NCI-H1694 (cell line): ENCODE results near the gene PIGQ.

ENCODE experiments used
- DNase-seq: peaks from one replicate; lab custom pipeline; 2025; lab: John Stamatoyannopoulos, UW

Gene PIGQ

DNA sequence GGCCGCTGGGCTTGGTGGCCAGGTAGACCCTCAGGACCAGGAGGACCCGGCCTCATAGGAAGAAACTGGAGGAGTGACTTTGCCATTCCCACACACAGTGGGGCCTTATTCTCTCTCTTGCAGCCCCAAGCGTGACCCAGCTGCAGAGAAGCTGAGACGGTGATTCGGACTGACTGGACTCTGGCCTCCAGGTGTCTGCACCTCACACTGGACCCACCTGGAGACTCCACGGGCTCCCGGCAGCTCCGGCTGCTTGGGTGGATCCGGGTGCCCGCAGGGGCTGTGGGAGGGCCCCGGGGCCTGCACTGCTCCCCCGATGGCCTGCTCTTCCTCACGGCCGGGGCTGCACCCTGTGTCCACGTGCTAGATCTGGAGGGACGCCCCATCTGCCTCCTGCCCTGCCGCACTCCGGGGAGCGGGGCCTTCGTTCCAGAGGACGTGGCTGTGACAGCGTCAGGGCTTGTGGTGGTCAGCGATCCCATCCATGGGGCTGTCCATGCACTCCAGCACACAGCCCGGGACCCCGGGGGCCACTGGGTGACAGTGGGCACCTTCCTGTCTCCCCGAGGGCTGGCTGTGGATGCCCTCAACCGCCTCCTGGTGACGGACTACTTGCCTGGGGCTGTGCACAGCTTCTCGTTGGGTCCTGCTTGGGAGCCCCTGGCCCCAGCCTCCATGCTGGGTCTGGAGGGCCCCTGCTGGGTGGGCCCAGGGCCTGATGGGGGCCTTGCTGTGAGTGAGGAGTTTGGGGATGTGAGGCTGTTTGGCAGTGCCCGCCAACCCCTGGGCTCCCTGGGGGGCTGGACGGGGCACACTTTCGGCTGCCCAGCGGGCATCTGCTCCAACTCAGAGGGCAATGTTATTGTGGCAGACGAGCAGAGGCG is 2.2 kb upstream of the PIGQ start:
- no peak for DNase-seq

DNA sequence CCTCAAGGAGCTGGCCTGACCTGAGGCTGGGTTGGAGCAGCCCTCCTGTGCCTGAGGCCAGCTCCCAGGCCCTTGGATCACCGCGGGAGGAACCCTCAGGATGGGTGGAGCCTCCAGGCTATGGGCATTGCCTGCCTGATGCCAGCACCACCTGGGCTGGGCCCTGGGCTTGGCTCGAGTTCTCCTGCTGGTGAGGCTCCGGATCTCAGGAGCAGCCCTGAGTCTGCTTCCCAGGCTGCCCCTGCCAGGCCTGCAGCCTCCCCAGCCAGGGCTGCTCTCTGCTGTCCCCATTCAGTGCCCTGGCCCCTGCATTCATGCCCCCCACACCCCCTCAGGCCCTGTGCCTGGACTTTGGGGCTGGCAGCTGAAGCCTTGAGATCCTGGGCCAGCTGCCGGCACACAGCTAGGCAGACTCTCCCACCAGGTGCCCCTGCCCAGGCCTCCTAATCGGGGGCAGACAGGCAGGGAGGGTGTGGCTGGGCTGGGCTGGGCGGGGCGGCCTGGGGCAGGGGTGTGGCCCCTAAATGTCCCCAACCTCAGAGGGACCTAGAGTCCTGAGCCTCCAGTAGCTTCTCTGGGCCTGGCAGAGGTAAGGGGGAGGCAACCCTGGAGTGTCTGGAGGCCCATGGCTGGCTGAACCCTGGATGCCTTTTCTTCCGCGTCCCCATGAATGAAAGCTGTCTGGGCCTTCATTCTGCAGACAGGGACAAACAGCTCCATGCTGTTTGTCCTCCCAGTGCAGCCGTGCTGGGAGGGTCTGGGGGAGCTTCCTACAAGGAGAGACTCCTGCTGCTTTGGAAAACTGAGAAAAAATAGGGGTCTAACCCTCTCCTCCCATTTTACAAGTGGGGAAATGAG is 1.1 kb upstream of the PIGQ start:
- DNase-seq = no peak

DNA sequence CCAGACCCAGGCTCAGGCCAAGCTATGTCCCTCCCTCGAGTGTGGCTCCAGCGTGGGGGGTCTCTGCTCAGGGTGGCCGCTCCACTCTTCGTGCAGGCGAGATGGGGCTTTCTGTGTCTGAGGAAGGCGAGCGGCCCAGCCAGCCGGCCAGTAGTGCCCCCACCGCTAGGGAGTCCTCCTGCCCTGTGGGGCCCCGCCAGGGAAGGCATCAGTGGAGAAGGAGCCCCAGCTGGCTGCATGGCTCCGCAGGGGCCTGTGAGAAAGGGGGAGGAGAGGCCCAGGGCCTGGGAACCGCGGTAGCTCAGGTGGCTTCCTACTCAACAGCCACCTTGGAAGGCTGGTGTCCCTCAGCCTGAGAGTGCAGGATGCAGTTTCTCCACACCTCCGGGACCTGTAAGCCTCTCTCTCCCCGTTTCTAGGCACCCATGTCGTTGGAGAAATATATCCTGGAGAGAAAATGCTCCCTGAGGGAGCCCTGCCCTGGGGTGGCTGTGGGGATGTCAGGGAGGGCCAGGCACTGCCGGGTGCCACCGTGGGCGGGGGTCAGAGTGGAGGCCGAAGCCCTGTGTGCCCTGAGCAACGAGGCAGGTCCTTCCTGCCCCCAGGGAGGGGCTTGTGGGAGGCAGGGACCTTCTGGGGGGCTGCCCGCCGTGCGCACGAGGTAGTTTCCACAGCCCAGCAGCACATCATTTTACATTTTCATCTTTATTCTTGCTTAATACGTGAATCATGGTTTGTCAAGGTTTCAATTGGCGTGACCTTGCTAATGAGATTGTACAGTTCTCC is 3.3 kb downstream of the PIGQ start:
- no peak for DNase-seq

DNA sequence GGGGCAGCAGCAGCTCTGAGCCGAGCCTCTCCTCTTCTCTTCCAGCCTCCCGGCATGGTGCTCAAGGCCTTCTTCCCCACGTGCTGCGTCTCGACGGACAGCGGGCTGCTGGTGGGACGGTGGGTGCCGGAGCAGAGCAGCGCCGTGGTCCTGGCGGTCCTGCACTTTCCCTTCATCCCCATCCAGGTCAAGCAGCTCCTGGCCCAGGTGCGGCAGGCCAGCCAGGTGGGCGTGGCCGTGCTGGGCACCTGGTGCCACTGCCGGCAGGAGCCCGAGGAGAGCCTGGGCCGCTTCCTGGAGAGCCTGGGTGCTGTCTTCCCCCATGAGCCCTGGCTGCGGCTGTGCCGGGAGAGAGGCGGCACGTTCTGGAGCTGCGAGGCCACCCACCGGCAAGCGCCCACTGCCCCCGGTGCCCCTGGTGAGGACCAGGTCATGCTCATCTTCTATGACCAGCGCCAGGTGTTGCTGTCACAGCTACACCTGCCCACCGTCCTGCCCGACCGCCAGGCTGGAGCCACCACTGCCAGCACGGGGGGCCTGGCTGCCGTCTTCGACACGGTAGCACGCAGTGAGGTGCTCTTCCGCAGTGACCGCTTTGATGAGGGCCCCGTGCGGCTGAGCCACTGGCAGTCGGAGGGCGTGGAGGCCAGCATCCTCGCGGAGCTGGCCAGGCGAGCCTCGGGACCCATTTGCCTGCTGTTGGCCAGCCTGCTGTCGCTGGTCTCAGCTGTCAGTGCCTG is 4.4 kb downstream of the PIGQ start:
- DNase-seq = no peak

DNA sequence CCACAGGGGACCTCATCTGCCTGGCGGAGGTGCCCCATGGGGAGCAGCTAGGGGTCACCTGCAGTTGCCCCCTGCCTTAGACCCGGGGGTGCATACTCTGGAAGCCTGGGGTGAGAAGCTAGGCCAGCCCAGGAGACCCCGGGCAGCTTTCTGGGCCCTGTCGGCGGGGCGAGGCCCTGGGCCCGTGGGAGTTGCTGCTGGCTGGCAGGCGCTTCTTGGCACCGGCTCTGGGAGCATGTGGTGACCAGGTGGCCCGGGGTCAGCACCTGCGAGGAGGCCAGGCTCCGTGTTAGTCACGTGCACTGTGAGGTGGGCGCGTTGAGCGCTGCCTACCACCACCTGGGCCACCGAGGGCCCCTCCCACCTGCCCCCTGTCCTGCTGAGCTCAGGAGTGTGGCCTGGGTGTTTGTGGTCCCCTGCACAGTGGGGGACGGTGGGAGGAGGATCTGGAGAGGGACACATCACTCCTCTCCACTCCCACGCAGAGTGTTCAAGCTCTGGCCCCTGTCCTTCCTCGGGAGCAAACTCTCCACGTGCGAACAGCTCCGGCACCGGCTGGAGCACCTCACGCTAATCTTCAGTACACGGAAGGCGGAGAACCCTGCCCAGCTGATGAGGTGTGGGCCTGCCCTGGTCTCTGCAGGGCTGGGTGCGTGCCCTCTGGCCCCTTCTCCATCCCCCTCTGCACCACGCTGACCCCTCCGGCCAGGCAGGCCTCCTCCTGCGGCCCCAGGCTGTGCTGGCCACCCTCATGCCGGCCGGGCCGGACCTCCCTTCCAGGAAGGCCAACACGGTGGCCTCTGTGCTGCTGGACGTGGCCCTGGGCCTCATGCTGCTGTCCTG is 5.8 kb downstream of the PIGQ start:
- DNase-seq = no peak

DNA sequence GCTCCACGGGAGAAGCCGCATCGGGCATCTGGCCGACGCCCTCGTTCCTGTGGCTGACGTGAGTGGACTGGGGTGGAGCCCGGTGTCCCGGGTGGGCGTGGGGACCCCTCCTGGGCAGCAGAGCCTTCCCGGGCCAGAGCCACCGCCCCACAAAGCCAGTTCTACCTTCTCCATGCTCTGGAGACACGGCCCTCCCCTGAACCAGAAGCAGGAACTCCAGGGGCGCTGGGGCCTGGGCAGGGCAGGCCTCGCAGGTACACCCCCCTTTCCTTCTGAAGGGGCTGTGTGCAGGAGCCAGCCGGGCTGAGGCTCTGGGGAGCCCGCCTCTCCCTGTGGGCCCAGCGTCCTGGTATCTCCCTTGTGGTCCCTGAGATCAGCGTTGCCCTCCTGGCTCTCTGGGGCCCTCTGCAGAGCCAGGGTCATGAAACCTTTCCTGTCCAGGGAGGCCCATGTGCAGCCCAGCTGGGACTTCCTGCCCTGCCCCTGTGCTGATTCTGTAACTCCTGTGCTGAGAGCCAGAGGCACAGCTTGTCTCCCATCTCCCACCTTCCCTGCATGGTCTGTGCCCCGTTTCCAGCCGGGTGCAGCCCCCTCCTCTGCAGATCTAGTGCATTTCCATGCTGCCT is 6.5 kb downstream of the PIGQ start:
- no peak for DNase-seq

DNA sequence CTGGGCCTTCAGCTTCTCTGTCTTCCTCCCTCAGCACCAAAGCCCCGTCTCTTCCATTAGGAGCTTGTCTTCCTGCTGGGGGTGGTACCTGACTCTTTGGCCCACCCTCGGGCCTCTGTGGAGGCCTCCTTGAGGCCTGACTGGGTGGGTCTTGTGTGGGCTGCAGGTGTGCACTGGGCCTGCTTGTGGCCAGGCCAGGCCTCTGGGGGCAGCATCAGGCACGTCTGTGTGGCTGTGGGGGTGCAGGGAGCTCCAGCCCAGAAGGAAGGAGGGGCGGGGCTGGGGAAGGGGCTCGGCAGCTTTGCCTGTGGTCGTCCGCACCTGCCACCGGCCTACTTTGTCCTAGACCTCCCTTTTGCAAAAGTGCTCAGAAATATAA is 7.0 kb downstream of the PIGQ start:
- no peak for DNase-seq

DNA sequence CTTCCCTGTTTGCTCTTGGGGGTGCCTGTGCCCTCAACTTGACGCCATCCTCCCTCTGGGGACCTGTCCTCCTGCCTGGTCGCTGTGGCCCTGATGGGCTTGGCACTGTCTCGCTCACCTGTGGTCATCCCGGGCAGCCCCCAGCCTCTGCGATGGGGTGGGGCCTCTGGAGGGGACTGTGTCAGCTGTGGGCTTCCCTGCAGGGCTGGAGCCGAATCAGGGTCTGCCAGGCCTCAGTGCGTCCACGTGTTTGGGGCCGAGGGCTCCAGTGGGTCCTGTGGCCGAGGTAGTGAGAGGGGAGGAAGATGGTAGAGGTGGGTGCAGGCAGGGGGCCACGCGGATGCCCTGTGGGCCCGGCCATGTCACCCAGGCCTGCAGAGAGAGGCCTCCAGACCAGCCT is 8.0 kb downstream of the PIGQ start:
- DNase-seq = no peak

DNA sequence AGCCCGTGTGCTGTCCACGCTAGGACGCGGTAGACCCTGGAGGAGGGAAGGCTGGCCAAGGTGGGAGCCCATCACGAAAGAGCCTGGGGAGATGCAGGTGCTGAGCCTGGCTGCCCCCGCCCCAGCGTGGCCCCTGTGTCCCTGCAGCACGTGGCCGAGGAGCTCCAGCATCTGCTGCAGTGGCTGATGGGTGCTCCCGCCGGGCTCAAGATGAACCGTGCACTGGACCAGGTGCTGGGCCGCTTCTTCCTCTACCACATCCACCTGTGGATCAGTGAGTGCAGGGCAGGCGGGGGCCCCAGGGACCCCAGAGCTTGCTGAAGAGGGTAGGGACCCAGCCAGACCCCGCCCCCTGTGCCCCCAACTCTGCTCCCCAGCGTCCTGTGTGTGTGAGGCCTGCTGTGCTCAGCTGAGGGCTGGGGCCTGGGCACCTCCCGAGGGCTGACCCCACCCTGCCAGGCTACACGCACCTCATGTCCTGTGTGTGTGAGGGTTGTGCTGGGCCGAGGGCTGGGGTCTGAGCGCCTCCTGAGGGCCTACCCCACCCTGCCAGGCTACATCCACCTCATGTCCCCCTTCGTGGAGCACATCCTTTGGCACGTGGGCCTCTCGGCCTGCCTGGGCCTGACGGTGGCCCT is 8.6 kb downstream of the PIGQ start:
- no peak for DNase-seq

DNA sequence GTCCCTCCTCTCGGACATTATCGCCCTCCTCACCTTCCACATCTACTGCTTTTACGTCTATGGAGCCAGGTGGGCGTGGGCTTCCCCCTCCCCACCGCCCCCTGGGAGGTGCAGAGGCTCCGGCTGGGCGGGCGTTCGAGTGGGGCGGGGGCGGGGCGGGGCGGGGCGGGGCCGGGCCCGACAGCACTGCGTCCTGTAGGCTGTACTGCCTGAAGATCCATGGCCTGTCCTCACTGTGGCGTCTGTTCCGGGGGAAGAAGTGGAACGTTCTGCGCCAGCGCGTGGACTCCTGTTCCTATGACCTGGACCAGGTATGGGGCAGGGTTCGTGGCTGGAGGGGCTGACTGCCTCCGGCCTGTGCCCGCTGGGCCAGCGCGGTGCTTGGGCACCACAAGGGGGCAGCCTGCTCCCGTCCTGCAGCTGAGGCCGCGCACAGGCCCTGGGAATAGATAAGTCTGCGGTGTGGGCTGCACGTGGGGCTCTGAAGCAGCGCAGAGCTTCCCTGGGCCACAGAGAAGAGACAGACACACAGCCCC is 9.2 kb downstream of the PIGQ start:
- DNase-seq = peak; percentile 31

DNA sequence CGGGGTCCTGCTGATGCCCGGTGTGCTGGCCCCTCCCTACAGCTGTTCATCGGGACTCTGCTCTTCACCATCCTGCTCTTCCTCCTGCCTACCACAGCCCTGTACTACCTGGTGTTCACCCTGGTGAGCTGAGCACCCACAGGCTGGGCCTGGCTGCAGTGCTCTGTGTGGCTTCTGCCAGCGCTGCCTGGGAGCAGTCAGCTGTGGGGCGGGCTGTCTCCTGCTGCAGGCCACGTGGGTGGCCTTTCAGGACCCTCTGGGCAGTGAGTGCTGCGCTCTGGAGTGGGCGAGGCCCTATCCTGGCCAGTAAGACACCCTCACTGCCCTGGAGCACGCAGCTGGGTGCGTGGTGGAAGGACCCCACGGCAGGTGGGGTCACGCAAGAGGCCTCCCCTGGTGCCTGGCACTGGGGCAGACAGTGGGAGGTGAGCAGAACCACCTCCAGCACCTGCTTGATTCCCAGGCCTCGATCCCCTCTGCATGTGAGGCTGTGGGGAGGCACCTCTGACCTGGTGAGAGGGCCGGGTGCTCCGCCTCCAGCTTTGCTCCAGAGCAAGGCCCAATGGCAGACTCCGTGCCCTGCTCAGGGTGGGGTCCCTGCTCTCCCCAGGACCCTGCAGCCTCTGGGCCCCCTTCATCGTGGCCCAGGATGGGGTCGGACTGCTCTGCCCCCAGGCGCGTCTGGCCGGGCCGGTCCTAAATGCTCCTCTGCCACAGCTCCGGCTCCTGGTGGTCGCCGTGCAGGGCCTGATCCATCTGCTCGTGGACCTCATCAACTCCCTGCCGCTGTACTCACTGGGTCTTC is 10.6 kb downstream of the PIGQ start:
- DNase-seq = no peak

DNA sequence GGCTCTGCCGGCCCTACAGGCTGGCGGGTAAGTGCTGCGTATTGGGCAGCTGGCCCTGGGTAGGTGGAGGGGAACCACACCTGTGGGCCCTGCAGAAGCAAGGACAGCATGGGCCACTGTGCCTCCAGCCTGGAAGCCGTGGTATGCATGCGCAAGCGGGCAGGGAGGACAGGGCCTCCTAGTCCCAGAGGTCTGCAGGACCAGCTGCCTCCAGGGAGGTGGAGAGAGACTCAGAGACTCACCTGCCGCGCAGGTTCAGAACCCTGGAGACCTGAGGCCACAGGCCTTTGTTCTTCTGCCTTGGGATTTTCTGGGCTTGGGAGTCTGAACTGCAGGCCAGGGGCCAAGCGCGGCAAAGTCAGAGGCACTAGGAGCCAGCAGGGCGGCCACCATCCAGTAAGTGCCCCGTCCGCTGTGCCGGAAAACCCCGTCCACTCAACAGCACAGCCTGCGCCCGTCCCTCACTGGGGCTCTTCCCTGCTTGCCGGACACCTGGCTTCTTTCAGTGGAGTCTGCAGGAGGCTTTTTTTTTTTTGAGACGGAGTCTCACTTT is 11.3 kb downstream of the PIGQ start:
- no peak for DNase-seq

DNA sequence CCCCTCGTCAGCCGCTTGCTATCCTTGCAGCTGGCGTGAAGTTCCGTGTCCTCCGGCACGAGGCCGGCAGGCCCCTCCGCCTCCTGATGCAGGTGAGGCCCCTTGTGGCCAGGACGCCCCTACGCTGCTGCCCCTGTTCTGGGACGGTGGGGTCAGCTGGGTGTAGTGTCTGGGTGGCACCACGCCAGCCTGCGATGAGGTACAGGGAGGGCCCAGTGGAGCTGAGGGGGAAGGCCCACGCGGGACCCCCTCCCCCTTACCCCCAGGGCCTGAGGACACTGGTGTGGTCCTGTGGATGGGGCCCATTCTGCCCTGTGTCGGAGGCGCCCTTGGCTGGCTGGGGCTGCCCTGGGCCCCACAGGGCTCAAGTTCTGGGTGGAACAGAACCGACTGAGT is 12.4 kb downstream of the PIGQ start:
- no peak for DNase-seq

DNA sequence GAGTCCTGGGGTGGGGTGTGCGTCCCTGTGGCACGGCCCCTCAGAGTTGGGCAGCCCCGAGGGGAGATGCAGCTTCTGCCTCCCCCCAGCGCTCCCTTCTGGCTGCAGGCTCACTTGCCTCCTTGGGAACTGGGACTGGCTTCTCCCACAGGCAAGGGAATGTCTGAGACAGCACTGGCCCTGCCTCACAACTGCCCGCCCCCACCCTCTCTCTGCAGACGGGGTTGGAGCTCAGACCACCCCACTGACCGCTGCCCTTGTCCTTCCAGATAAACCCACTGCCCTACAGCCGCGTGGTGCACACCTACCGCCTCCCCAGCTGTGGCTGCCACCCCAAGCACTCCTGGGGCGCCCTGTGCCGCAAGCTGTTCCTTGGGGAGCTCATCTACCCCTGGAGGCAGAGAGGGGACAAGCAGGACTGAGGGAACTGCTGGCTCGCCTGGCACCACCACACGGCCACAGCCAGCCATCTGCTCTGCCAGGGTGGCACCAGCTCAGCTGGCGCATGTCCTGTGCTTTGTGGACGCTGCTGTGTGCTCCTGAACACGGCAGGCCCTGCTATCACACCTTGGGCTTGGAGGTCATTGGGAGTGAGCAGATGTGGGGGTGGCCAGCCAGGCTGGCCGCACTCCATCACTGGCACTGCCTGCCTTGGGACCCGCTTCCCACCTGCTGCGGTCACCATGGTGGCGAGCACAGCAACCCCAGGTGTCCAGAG is 13.0 kb downstream of the PIGQ start:
- DNase-seq = peak; percentile 28

DNA sequence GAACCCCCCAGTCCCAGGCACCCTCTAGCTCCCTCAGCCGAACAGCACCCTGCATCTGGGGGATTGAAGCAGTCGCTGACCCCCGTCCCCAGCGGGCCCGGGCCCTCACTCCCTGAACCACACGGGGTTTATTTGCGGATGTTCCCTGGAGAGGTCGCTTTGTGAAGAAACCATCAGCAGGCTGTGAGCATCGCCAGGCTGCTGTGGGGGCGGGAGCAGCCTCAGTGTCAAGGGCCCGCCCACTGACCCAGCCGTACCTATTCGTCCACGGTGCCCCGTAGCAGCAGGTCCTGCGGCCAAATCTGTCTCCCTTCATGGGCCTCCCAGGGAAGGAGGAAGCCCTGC is 13.7 kb downstream of the PIGQ start:
- DNase-seq = peak; percentile 9

DNA sequence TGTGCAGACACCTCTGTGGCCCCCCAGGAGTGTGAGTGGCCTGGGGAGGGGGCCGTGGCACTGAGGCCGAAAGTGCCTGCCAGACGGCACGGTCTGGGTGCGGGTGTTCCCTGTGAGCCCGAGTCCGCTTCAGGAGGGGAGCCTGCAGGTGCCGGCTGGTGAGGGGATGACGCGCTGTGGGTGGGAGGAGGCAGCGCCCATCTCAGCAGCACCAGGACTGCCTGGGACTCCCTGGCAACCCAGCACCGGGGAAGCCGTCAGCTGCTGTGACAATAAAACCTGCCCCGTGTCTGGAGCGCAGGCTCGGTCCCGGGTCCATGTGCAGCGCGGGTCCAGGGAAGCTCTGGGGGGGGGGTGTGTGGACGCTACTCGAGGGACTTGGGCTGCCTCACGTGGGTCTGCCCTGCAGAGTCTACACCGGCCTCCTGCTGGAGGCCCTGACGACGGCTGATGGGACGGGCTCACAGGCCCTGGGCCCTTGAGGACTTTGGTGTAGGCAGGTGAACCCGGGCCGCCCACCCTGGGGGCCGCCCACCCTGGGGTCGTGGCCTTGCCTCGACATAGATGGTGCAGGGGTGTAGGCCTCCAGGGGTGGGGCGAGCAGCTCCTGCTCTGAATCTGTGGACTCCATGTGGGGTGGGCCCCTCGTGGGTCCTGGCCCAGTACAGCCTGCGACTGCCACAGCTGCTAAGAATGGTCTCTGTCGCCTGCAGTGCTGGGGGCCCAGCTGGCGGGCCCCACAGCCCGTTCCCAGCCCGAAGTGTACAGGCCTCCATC is 14.2 kb downstream of the PIGQ start:
- DNase-seq = peak; percentile 21

DNA sequence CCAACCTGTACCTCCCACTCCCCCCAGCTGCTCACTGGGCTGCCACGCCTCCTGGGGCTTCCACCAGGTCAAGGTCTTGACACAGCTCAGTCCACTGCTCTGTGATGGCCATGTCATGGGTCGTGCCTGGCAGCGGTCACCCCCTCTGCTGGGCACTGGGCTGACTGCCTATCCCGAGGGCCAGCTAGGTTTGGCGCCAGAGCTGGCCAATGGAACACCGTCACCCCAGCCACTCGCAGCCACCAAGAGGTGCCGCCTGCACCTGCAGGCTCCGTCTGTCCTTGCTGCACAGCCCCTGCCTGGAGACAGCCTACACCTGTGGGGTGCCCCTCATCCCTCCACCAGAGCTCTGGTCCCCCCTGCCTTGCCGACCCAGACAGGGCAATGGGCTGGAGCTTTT is 15.6 kb downstream of the PIGQ start:
- DNase-seq = no peak
